Stomach (tissue), 9 donors: ENCODE results near the gene RHCG. TPM values are rescaled to one million over a fixed set of nuclear protein-coding genes. Genes with fewer than 3 reads are reported as not detected.
"Not testable (repeated sequence)": the region's sequence is repeated elsewhere in the genome, so short reads cannot be mapped to it uniquely, and the experiment has no call there.

Experiments
- DNase-seq, 2 donors: peaks; one replicate each; pipeline versions ENCODE4 v3.0.0 to v3.0.0-alpha.2; 2013 to 2019
- H3K27ac ChIP-seq, 5 donors: fragments of 200-600 bp in 4 of 5; sonication (generic) in 4 of 5; one replicate each; pipeline ENCODE4 v1.5.1; 2013 to 2019; ENCODE audit warnings: mild to moderate bottlenecking in 1 of 5, moderate library complexity in 1 of 5
- H3K27me3 ChIP-seq, 3 donors: fragments of 200-600 bp; sonication (generic); one replicate each; pipeline ENCODE4 v1.5.1; 2017 to 2019; ENCODE audit warnings: mixed run types in 1 of 3
- H3K36me3 ChIP-seq, 4 donors: fragments of 200-600 bp; sonication (generic); 1 replicate in 3 of 4; 2 replicates in 1 of 4; pipeline ENCODE4 v1.5.1; 2016 to 2019
- H3K4me1 ChIP-seq, 4 donors: fragments of 200-600 bp; sonication (generic); one replicate each; pipeline ENCODE4 v1.5.1; 2016 to 2019
- H3K4me3 ChIP-seq, 4 donors: fragments of 200-600 bp; sonication (generic) in 3 of 4; one replicate each; pipeline ENCODE4 v1.5.1; 2016 to 2019; ENCODE audit warnings: mild to moderate bottlenecking in 1 of 4
- H3K9me3 ChIP-seq, 4 donors: fragments of 200-600 bp; sonication (generic); one replicate each; pipeline ENCODE4 v1.5.1; 2016 to 2019
- CTCF ChIP-seq, 7 experiments: fragments of 450-650 bp in 4 of 7; fragments of 200-600 bp in 3 of 7; sonication (generic) in 3 of 7; IDR thresholded peaks; one replicate each; pipeline ENCODE4 v1.5.1; 2016 to 2019; ENCODE audit warnings: antibody characterized with exemption in 7 of 7, control low read depth in 2 of 7, mild to moderate bottlenecking in 1 of 7
- EP300 ChIP-seq: sonication (generic); formaldehyde crosslinking; IDR thresholded peaks from one replicate; pipeline ENCODE4 v1.6.1; 2017; ENCODE audit warnings: antibody characterized with exemption
- POLR2A ChIP-seq, 4 donors: fragments of 450-650 bp; IDR thresholded peaks; one replicate each; pipeline ENCODE4 v1.6.1; 2016; ENCODE audit warnings: antibody characterized with exemption in 4 of 4, control low read depth in 2 of 4, mild to moderate bottlenecking in 1 of 4, moderate library complexity in 1 of 4
- POLR2AphosphoS5 ChIP-seq, 3 donors: sonication (generic); formaldehyde crosslinking; IDR thresholded peaks; one replicate each; pipeline ENCODE4 v1.6.1; 2016; ENCODE audit warnings: antibody characterized with exemption in 3 of 3
- WGBS, 5 donors: extraction: QIAGEN DNeasy Blood & Tissue Kit in 3 of 5; methylation state at CpG; one replicate each; pipeline versions ENCODE4 v1.1.5 to v1.1.7; 2013 to 2018; 5-methylcytosine and 5-hydroxymethylcytosine counted together
- intact Hi-C: fragments of 100-400 bp; cut with DNase I; formaldehyde crosslinking; loops from one replicate; pipeline ENCODE4 v1.15.1; 2023; ENCODE audit warnings: low total_unique reads
- polyA plus RNA-seq, 3 donors: library from polyadenylated mRNA; stranded (reverse); fragments of 200-250 nt; gene quantifications; one replicate each; pipeline ENCODE4 v1.2.3, GENCODE V29; 2013
- total RNA-seq, 5 donors: library from RNA; depleted of rRNA; stranded (reverse); fragments of >200 nt; gene quantifications; one replicate each; pipeline versions ENCODE4 v1.1.0 to v1.2.3, GENCODE V29; 2014 to 2016
- donor health status: healthy with polysubstance abuse.
- donor health status: Bipolar disorder and iron deficiency.
- donor health status: healthy.

RHCG gene
- total and polyA plus RNA-seq, 8 donors, result 0.19 to 1,120 (median 4.4) TPM; not detected in 2

GRCh38 chr15:89475661-89476060 lies 20.7 kb downstream of the RHCG start:
- no peaks in the 10 kb centered on the region for H3K9me3 ChIP-seq
- no peaks in the 10 kb centered on the region for H3K36me3 ChIP-seq
- peaks cover 0 to 99% (median 30%) of the 10 kb centered on the region in 3 donors for H3K27me3 ChIP-seq
- no peak for DNase-seq
- no peaks in the 10 kb centered on the region for H3K4me1 ChIP-seq
- TF ChIP-seq EP300, result no peak
- no peak for TF ChIP-seq POLR2A (IDR thresholded peaks at IDR 0.05)
- no peak for TF ChIP-seq CTCF (IDR thresholded peaks at IDR 0.05)
- no peak for TF ChIP-seq POLR2AphosphoS5 (IDR thresholded peaks at IDR 0.05)
- intact Hi-C loops, result no loop called here
- 42 to 59% (median 55%) methylated on average over 5 to 6 of the region's 6 CpGs for WGBS, 5 donors
- no peak overlapping the region for H3K4me3 ChIP-seq
- H3K27ac ChIP-seq, result no peak overlapping the region

GRCh38 chr15:89472785-89473256 lies 23.6 kb downstream of the RHCG start:
- Histone ChIP-seq H3K27ac (no peak overlapping the region), H3K4me1 (peaks cover 0 to 10% (median 0%) of the 10 kb centered on the region in 4 donors), H3K27me3 (peaks cover 0 to 88% (median 41%) of the 10 kb centered on the region in 3 donors), H3K4me3 (no peak overlapping the region), H3K9me3 (no peaks in the 10 kb centered on the region), H3K36me3 (no peaks in the 10 kb centered on the region)
- TF ChIP-seq CTCF (IDR thresholded peaks at IDR 0.05) (peak in 4 of 7 experiments; percentile 31 to 42 (median 35)), EP300 (no peak), POLR2A (IDR thresholded peaks at IDR 0.05) (no peak)
- intact Hi-C loops, result no loop called here
- WGBS, 5 donors, result 2 to 7% (median 4%) methylated on average over 7 of the region's 7 CpGs
- DNase-seq, result peak; percentile 28 to 77

DNA sequence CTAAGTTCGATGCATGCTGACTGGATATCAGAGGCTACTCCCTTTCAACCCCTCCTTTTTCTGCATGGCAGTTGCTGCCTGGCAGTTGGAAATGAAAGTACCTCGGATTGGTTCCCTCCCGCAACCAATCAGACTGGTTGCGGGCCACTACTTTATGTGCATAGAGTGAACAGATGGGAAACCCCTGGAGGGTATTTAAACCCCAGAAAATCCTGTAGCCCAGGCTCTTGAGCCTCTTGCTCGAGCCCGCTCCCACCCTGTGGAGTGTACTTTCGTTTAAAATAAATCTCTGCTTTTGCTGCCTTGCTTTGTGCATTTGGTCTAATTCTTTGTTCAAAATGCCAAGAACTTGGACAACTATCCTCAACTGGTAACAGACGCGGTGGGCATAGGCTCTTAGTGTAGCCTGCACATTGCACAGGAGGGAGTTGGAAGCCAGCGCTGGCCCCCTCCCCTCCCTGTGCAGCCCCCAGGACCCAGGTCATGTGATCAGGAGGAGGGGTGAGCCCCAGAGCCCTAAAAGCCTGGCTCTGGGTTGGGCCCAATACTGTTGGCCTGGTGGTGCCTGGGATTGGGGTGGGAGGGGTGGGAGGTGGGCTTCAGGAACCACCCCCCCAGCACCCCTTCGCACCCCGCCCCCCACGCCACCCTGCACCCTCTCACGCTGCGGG lies 26.8 kb downstream of the RHCG start:
- whole genome bisulfite sequencing, 5 donors, result 50 to 67% (median 58%) methylated on average over 8 to 15 of the region's 15 CpGs
- no peak overlapping the region for H3K4me3 ChIP-seq
- no peak for TF ChIP-seq EP300
- TF ChIP-seq CTCF (IDR thresholded peaks at IDR 0.05), result no peak
- no peak for TF ChIP-seq POLR2AphosphoS5 (IDR thresholded peaks at IDR 0.05)
- no peak for TF ChIP-seq POLR2A (IDR thresholded peaks at IDR 0.05)

DNA sequence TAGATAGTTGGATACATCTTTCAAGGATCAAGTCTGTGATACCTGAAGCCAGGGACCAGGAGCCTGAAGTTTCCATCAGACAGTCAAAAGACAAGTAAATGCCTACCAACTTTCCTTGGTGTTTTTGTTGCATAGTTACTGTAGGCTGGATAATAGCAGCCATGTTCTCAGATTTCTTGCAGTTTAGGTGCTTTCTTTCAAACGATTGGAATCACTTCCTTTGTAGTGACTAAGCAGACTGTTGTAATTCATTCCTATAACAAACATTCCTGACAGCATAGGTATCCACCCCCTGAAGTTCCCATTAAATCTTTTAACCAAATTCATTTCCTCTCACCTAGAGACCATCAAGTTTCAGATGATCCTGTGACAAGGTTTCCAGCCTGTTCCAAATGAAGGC lies 27.6 kb downstream of the RHCG start:
- H3K36me3 ChIP-seq, H3K4me1 ChIP-seq, H3K9me3 ChIP-seq, intact Hi-C loops, H3K27ac ChIP-seq, H3K4me3 ChIP-seq, DNase-seq: not testable (repeated sequence)
- H3K27me3 ChIP-seq, result peaks cover 0 to 48% (median 41%) of the 10 kb centered on the region in 3 donors
- whole genome bisulfite sequencing, 5 donors, result 0 to 8% (median 3%) methylated on average over 1 of the region's 1 CpG

More for the DNA sequence above, 26.8 kb downstream of the RHCG start:
- Histone ChIP-seq H3K27me3 (peaks cover 0 to 55% (median 41%) of the 10 kb centered on the region in 3 donors), H3K9me3 (no peaks in the 10 kb centered on the region), H3K27ac (no peak overlapping the region), H3K36me3 (no peaks in the 10 kb centered on the region), H3K4me1 (peaks cover 0 to 10% (median 0%) of the 10 kb centered on the region in 4 donors)
- intact Hi-C loops, result no loop called here
- no peak for DNase-seq

- Histone ChIP-seq H3K4me3 (no peak overlapping the region), H3K36me3 (no peaks in the 10 kb centered on the region), H3K27ac (no peak overlapping the region), H3K9me3 (no peaks in the 10 kb centered on the region), H3K4me1 (no peaks in the 10 kb centered on the region), H3K27me3 (peaks cover 0 to 25% (median 0%) of the 10 kb centered on the region in 3 donors)
- no peak for DNase-seq
- intact Hi-C loops, result no loop called here
- 87 to 92% (median 91%) methylated on average over 8 of the region's 8 CpGs for WGBS, 5 donors
- TF ChIP-seq CTCF (IDR thresholded peaks at IDR 0.05) (no peak), EP300 (no peak), POLR2AphosphoS5 (IDR thresholded peaks at IDR 0.05) (no peak), POLR2A (IDR thresholded peaks at IDR 0.05) (no peak)
Observed at GRCh38 chr15:89463113-89463512, 33.3 kb downstream of the RHCG start.
